ENCODE results near the gene FHAD1. TPM values are rescaled to one million over a fixed set of nuclear protein-coding genes. Genes with fewer than 3 reads are reported as not detected.
A peak's percentile ranks its signal among the peaks of the same experiment; 100 is the strongest.

The FHAD1 gene
- total and polyA plus RNA-seq, 2 of the 13 experiments (the other 11 are each of a cell fraction or from before 2014, with no cell fraction given): not detected

DNA sequence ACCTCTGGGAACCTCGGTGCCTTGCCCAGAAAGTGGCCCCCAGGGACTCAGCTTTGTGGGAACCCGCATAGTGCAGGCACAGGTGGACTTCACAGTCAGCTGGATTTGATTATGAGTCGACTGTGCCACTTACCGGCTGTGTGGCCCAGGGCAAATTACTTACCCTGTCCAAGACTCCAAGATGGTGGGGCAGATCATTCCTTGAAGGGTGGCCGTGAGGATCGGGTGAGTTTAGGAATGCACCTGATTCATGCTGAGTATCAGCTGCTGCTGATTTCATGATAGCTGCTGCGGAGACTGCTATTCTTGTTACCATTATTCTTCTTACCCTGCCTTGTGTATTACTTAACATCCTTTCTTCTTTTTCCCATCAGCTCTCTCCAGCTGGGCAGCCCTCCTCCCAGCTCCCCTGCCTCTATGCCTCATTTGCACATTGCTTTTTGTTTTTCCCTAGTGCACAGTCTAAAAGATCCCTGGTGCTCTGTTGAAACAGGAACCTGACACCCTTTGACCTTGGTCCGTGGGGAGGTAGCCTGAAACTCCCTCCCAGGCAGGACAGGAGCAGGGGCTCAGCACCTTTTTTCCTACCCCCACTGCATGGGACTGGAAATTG lies 40.5 kb upstream of the FHAD1 start (continued):
- TF ChIP-seq, protein P1, sequence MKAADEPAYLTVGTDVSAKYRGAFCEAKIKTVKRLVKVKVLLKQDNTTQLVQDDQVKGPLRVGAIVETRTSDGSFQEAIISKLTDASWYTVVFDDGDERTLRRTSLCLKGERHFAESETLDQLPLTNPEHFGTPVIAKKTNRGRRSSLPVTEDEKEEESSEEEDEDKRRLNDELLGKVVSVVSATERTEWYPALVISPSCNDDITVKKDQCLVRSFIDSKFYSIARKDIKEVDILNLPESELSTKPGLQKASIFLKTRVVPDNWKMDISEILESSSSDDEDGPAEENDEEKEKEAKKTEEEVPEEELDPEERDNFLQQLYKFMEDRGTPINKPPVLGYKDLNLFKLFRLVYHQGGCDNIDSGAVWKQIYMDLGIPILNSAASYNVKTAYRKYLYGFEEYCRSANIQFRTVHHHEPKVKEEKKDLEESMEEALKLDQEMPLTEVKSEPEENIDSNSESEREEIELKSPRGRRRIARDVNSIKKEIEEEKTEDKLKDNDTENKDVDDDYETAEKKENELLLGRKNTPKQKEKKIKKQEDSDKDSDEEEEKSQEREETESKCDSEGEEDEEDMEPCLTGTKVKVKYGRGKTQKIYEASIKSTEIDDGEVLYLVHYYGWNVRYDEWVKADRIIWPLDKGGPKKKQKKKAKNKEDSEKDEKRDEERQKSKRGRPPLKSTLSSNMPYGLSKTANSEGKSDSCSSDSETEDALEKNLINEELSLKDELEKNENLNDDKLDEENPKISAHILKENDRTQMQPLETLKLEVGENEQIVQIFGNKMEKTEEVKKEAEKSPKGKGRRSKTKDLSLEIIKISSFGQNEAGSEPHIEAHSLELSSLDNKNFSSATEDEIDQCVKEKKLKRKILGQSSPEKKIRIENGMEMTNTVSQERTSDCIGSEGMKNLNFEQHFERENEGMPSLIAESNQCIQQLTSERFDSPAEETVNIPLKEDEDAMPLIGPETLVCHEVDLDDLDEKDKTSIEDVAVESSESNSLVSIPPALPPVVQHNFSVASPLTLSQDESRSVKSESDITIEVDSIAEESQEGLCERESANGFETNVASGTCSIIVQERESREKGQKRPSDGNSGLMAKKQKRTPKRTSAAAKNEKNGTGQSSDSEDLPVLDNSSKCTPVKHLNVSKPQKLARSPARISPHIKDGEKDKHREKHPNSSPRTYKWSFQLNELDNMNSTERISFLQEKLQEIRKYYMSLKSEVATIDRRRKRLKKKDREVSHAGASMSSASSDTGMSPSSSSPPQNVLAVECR (CRISPR knock-in tag; IDR thresholded peaks at IDR 0.05; ENCODE audit: borderline replicate concordance): no peak
- no peak for TF ChIP-seq ETS1 (CRISPR knock-in tag; IDR thresholded peaks at IDR 0.05)
- TF ChIP-seq, protein P2, sequence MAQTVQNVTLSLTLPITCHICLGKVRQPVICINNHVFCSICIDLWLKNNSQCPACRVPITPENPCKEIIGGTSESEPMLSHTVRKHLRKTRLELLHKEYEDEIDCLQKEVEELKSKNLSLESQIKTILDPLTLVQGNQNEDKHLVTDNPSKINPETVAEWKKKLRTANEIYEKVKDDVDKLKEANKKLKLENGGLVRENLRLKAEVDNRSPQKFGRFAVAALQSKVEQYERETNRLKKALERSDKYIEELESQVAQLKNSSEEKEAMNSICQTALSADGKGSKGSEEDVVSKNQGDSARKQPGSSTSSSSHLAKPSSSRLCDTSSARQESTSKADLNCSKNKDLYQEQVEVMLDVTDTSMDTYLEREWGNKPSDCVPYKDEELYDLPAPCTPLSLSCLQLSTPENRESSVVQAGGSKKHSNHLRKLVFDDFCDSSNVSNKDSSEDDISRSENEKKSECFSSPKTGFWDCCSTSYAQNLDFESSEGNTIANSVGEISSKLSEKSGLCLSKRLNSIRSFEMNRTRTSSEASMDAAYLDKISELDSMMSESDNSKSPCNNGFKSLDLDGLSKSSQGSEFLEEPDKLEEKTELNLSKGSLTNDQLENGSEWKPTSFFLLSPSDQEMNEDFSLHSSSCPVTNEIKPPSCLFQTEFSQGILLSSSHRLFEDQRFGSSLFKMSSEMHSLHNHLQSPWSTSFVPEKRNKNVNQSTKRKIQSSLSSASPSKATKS (CRISPR knock-in tag; IDR thresholded peaks at IDR 0.05): no peak
- TF ChIP-seq, protein P3, sequence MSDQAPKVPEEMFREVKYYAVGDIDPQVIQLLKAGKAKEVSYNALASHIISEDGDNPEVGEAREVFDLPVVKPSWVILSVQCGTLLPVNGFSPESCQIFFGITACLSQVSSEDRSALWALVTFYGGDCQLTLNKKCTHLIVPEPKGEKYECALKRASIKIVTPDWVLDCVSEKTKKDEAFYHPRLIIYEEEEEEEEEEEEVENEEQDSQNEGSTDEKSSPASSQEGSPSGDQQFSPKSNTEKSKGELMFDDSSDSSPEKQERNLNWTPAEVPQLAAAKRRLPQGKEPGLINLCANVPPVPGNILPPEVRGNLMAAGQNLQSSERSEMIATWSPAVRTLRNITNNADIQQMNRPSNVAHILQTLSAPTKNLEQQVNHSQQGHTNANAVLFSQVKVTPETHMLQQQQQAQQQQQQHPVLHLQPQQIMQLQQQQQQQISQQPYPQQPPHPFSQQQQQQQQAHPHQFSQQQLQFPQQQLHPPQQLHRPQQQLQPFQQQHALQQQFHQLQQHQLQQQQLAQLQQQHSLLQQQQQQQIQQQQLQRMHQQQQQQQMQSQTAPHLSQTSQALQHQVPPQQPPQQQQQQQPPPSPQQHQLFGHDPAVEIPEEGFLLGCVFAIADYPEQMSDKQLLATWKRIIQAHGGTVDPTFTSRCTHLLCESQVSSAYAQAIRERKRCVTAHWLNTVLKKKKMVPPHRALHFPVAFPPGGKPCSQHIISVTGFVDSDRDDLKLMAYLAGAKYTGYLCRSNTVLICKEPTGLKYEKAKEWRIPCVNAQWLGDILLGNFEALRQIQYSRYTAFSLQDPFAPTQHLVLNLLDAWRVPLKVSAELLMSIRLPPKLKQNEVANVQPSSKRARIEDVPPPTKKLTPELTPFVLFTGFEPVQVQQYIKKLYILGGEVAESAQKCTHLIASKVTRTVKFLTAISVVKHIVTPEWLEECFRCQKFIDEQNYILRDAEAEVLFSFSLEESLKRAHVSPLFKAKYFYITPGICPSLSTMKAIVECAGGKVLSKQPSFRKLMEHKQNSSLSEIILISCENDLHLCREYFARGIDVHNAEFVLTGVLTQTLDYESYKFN (CRISPR knock-in tag; conservative IDR thresholded peaks at IDR 0.05): peak; percentile 79
- no peak for TF ChIP-seq MLLT10 (CRISPR knock-in tag; IDR thresholded peaks at IDR 0.05)
- TF ChIP-seq, protein P4, sequence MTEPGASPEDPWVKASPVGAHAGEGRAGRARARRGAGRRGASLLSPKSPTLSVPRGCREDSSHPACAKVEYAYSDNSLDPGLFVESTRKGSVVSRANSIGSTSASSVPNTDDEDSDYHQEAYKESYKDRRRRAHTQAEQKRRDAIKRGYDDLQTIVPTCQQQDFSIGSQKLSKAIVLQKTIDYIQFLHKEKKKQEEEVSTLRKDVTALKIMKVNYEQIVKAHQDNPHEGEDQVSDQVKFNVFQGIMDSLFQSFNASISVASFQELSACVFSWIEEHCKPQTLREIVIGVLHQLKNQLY (CRISPR knock-in tag; IDR thresholded peaks at IDR 0.05): no peak
- no peak; the same call in 1 of the 2 replicates for TF ChIP-seq FOXO1 (CRISPR knock-in tag; IDR thresholded peaks at IDR 0.05)
- TF ChIP-seq DRAP1 (CRISPR knock-in tag; IDR thresholded peaks at IDR 0.05): 0 out of 2 replicates have a peak, but pooled peaks have one; percentile 10
- no peak for TF ChIP-seq MAF1 (CRISPR knock-in tag; IDR thresholded peaks at IDR 0.05; ENCODE audit: borderline replicate concordance)
- no peak for TF ChIP-seq FOSL2 (CRISPR knock-in tag; IDR thresholded peaks at IDR 0.05)
- TF ChIP-seq AGO1 (IDR thresholded peaks at IDR 0.05; ENCODE audit: low read depth, low read length, poor library complexity, severe bottlenecking): no peak
- no peak for TF ChIP-seq ZNF775 (CRISPR knock-in tag; IDR thresholded peaks at IDR 0.05; ENCODE audit: borderline replicate concordance)
- TF ChIP-seq, protein P5, sequence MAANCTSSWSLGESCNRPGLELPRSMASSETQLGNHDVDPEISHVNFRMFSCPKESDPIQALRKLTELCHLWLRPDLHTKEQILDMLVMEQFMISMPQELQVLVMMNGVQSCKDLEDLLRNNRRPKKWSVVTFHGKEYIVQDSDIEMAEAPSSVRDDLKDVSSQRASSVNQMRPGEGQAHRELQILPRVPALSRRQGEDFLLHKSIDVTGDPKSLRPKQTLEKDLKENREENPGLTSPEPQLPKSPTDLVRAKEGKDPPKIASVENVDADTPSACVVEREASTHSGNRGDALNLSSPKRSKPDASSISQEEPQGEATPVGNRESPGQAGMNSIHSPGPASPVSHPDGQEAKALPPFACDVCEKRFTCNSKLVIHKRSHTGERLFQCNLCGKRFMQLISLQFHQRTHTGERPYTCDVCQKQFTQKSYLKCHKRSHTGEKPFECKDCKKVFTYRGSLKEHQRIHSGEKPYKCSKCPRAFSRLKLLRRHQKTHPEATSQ (CRISPR knock-in tag; IDR thresholded peaks at IDR 0.05; ENCODE audit: borderline replicate concordance): no peak
- no peak for TF ChIP-seq ZSCAN22 (CRISPR knock-in tag; IDR thresholded peaks at IDR 0.05)

Data from HepG2 (cell line).